A673 (cell line): ENCODE results near the gene FAM227A.

Experiments used
- CTCF ChIP-seq: fragments of 300-800, 200-600 bp; sonication (generic); conservative IDR thresholded peaks from 2 replicates; pipeline ENCODE4 v1.5.1; 2017; ENCODE audit warnings: low read depth, mild to moderate bottlenecking, antibody characterized with exemption, low read length, moderate library complexity, mixed read lengths
- EZH2 ChIP-seq: fragments of 200-600 bp; sonication (generic); IDR thresholded peaks from 2 replicates; pipeline ENCODE4 v1.6.1; 2017; ENCODE audit warnings: borderline replicate concordance, low read depth, mild to moderate bottlenecking, mixed read lengths, antibody characterized with exemption, low read length; ENCODE audit not compliant: poor library complexity, severe bottlenecking

- TF ChIP-seq EZH2 (no peak), CTCF (no peak)
These were observed at the start of gene FAM227A, which contains the start of gene CBY1 for GRCh38 chr22:38656256-38657044.
